Activated T-cell treated with anti-CD3 and anti-CD28 coated beads for 48 hours (primary cell): ENCODE data around the gene CAMK2B.

Source experiments
- DNase-seq: peaks from one replicate; pipeline ENCODE4 v3.0.0-alpha.2; 2020; ENCODE audit warnings: low read depth

Gene CAMK2B

DNA sequence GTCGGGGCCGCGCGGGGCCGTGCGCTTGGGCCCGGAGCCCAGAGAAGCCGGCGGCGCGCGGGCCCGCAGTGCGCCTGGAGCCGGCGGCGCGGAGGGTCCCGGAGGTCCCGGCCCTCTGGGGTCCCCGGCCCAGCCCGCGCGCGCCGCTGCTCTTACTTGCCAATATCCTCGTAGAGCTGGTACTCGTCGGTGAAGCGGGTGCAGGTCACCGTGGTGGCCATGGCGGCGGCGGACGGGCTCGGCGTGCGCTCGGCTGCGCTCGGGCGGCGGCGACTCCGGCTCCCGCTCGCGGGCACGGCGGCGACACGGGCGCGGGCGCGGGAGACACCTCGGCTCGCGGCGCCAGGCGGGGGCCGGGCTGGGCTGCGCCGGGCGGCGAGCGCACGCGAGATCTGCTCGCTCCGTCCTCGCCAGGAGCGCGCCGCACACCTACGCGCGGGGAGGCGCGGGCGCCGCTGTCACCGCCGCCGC, at the start of gene CAMK2B:
TSS of gene CAMK2B (minus strand) at position 394 of the 471 bp plus-strand sequence. CDS start at position 221, 173 bp downstream.
- DNase-seq, result peak; percentile 35

DNA sequence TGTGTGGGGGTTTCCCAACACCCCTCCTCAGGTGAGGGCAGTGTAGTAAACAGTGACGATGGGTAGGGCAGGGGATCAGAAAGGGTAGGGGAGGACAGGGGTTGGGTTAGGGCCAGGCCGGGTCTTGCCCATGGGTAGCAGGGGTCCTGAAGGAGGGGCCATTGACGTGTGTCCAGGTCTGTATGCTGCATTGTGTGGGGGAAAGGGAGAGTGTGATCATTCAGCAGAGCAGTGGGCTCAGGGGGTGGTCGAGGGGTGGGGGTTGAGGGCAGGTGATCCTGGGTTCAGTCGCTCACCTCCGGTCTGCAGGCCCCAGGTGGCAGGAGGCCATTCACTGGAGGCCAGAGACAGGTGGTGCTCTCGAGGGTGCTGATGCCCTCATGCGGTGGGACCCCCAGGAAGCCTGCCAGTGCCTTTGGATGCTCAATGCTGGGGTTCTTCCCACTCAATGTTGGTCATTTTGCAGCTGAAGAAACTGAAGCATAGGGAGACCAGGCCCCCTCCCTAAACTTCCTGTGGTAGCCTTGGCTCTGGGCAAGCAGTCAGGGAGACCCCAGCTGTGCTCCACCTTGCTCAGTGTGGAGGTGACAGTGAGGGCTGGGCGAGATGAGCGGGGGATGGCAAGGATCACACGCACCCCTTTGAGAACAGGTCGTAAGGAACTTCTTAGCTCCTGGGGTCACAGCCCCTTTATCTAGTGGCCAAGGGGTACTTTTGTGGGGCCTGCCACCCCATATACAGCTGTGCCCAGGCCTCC, 48.8 kb upstream of the CAMK2B start:
- no peak for DNase-seq

- DNase-seq, result no peak
Measured at GRCh38 chr7:44373418-44373740, 48.0 kb upstream of the CAMK2B start.

DNA sequence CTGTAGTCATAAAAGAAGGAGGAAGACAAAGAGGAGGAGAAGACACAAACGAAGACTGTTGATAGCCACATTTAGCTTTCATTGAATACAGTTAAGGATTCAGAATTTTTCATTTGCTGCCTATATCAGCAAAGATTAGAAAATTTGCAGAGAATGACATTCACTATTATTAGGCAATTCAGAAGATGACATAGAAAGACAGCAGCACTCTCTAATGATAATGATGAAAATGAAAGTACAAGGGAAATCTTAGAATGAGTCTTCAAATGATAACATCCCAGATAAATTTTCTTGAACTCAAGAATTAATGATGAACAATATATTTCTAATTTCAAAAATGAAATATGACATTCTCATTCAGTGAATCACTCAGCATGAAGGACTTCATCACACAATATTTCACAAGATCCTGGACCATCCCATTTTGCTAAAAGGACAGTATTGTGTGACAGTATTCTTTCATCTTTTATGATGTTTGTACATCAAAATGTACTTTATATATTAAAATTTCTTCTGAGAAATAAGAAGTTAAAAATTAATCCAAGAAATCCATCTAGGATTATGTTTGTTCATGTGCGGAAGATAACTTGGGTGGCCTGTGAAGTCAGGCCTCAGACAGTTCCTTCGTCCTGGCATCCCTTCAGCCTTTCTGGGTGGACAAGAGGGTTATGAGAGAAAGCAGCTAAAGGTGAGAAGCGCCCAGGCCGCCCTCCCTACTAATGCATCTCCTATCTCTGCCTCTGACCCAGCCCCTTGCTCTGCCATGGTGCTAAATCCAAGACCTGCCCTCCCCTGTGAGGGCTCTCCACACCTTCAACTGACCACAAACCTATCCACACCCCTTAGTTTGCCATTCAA, 47.4 kb upstream of the CAMK2B start:
- no peak for DNase-seq

GRCh38 chr7:44368885-44369284, 43.5 kb upstream of the CAMK2B start:
- DNase-seq, result no peak

DNA sequence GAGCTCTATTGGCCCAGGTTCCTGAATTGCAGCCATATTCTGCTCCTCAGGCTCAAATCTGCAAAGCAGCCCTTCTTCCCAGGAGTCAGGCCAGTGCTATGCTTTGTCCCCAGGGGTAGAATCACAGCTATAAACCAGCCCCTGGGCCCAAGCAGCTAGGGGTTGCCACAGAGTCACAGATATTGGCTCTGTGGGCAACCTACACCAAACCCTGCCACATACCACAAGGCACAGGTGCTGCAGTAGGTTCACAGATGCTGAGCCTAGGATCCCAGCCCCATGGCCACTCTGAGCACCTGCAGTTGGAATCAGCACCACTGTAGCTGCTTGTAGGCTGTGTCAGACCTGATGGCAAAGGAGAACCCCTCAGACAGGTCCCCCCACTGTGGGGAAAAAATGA, 43.1 kb upstream of the CAMK2B start:
- DNase-seq, result no peak

- DNase-seq, result no peak
Measured at GRCh38 chr7:44367475-44368043, 42.2 kb upstream of the CAMK2B start.

- no peak for DNase-seq
Measured at GRCh38 chr7:44366986-44367385, 41.6 kb upstream of the CAMK2B start.

DNA sequence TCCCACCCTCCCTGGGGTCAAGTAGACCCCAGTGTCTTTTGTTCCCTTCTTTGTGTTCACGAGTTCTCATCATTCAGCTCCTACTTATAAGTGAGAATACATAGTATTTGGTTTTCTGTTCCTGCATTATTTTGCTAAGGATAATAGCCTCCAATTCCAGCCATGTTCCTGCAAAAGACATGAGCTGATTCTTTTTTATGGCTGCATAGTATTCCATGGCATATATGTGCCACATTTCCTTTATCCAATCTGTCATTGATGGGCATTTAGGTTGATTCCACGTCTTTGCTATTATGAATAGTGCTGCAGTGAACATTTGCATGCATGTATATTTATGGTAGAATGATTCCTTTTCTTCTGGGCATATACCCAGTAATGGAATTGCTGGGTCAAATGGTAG, 28.3 kb upstream of the CAMK2B start:
- DNase-seq, result no peak

GRCh38 chr7:44348851-44349781, 23.7 kb upstream of the CAMK2B start:
- DNase-seq, result no peak

DNA sequence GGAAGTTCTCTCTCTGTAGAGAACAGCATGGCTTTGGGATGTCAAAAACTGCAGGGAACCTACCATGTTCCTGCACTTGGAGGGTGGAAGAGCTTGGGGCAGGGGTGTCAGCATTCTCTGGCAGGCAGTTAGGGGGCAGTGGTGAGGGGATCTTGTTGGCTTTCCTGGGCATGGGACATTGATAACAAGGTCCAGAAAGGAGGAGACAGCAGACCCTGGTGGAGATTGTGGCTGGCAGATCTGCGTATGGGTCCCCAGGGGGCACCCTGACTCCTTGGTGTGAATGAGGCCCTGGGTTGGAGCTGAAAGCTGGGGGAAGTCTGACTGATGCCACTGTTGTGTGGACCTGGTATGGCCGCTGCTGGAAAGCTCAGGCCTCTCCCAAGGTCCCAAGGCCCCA, 22.9 kb upstream of the CAMK2B start:
- DNase-seq, result no peak

DNA sequence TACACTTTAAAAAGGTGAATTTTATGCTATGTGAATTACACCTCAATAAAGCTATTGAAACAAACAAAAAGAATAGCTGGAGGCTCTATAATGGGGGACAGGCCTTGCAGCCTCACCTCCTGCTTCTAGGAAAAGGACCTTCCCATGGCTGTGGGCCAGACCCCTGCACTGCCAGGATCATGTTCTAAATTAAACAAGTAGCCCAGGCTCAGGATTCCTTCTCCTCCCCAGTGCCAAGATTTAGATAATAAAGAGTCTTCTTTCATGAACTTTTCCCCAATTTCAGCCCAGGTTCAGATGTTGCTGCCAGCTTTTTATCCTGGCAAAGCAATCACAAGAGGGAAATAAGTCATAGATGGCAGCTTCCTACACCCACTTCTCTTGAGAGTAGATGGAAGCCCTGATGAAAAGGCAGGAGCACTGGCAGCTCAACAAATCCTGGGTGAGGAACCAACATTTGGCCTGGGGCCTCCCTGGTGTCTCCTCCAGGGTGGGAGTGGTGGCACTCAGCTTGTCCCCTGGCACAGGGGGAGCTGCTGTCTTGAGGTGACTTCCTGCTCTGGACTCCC, 22.2 kb upstream of the CAMK2B start:
- DNase-seq, result no peak

DNA sequence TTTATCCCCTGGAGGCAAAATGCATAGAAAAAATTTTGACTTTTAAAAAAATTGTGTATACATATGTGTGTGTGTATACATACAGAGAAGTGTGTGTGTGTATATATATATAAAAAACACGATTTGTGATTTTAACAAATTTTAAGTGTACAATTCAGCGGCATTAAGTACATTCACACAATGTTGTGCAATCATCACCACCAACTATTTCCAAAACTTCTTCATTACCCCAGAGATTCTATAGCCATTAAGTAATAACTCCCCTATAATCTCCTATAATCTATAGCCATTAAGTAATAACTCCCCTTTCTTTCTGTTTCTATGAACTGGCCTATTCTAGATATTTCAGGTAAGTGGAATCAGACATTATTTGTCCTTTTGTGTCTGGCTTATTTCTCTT, 20.7 kb upstream of the CAMK2B start:
- no peak for DNase-seq

GRCh38 chr7:44341401-44341800, 16.0 kb upstream of the CAMK2B start:
- DNase-seq, result no peak

GRCh38 chr7:44338600-44338999, 13.2 kb upstream of the CAMK2B start:
- no peak for DNase-seq

DNA sequence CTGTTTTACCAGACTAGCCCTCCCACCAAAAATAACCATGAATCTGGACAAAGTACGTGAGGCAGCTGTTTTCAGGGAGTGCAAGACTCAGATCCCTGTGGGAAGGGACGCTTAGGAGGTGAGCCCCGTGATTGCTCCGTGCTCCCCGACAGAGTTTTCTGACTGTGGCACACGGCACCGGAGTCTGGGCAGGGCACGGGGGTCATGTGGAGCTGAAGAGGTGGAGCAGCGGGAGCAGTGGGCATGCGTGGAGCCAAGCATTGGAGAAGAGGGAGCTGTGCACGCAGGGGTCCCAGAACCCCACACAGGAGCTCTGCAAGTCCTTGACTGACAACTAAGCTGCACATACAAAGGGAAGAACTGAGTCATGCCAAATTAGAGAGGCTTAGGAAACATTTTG, 11.1 kb upstream of the CAMK2B start:
- DNase-seq, result no peak

DNA sequence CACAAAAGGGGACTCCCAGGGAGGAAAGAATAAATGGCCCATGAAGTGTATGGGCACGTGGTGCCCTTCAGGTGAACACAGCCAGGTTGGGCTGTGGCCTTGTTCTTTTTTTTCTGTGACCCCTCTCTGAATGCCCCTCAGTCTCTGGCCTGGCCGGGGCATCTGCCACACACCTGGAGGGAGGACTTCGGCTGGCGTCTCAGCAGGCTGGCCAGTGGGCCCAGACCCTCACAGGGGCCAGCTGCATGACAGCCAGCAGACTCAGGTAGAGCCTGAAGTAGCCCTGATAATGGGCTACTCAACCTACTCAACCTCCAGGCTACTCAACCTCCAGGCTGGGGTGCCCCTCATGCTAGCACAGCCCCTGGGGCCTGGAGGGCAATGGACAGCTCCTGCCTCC, 9.8 kb upstream of the CAMK2B start:
- no peak for DNase-seq

DNA sequence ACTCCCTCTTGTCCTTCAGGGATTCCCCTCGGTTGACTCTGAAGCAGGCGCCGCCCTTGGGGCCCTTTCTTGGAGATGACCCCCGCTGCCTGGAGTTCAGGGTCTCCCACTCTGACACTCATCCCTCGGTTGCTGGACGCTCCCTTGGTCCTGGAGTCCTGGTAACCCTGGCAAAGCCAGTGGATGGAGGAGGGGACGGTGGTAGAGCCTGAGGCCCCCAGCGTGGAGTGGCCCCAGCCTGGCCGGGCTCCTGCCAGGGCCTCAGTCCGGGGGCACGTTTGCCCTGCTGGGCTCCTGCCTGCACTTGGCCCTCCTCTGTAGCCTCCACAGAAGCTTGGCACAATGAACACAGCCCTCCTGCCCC, 9.3 kb upstream of the CAMK2B start:
- no peak for DNase-seq

DNA sequence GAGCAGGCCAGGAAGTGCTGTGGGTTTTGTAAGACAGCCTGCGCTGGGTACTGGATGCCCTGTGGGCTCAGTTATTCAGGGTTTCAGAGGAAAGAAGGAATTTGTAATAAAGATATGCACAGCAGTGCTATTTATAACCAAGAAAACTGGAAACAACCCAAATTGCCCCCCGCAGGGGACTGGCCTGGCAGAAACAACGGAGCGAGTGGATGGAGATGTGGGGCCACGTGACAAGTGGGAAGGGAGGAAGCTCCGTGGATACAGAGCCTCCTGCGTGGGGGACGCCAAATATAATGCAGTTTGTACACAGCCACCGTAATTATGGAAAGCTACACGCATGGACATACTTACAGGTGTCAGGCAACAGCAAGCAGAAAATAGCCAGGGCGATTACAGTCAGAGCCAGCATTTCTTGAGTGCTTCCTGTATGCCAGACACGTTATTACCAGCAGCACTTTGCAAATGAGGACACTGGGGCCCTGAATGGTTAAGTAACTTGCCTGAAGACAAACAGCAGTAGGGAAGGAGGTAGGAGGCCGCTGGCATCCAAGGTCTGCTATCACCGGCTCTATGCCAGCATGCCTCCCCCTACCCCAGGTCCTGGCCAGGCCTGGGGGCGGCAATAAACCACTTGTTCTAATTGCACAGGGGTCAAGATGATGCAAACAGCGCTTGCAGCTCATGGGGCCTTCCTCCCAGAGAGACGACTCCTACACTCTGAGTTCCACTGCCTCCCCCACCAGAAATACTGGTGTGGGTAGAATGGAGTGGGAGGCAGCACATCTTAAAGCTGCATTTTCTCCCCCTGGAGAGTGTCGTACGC, 8.7 kb upstream of the CAMK2B start:
- DNase-seq, result no peak

DNA sequence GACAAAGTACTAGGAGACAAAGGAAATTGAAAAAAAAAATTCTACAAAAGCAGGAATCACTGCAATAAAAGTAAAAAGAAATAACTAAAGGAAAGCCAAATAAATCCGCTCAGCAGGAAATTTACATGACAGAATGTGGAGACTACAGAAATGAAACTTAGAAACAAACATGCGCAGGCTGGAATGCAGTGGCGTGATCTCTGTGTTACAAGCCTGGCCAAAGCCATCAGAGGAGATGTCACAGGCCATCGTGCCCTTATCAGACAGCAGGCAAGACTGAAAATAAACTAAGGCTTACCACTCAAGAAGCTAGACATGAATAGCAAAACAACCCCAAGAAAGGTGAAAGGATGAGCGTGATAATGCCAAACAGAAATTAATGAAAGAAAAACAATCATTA, 6.3 kb upstream of the CAMK2B start:
- DNase-seq, result no peak

DNA sequence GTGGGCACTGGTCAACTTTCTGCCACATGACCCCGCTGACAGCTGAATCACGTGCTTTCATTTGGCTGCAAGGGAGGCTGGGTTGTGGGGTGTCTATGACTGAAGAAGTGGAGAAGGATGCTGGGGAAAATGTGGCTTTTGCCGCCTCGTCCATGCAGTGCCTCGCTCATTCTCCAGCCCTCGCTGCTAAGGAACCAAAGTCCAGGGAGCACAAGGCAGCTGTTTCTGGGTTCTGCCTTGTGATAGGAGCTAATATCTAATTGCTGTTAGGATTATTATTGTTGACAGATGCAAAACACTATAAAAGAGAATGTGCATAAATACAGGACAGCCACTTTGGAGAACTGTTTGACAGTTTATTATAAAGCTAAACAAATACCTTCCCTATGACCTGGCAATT, 4.9 kb upstream of the CAMK2B start:
- no peak for DNase-seq
